Osteocyte (in vitro differentiated cells): Measurements from ENCODE around the gene CARD14. TPM values are rescaled to one million over a fixed set of nuclear protein-coding genes. Genes with fewer than 3 reads are reported as not detected.
A peak's percentile ranks its signal among the peaks of the same experiment; 100 is the strongest.

Source experiments
- DNase-seq: peaks from one replicate; pipeline ENCODE4 v3.0.0; 2021; ENCODE audit warnings: mixed read lengths; ENCODE audit not compliant: unreplicated experiment; ENCODE audit errors: extremely low spot score
- H3K27ac Mint-ChIP-seq: one replicate; pipeline ENCODE4 v1.8.0; 2021; ENCODE audit warnings: mild to moderate bottlenecking, mixed read lengths; ENCODE audit not compliant: unreplicated experiment
- H3K27me3 Mint-ChIP-seq: one replicate; pipeline ENCODE4 v1.8.0; 2021; ENCODE audit warnings: mixed read lengths; ENCODE audit not compliant: unreplicated experiment
- H3K36me3 Mint-ChIP-seq: one replicate; pipeline ENCODE4 v1.8.0; 2021; ENCODE audit warnings: mixed read lengths; ENCODE audit not compliant: unreplicated experiment
- H3K4me1 Mint-ChIP-seq: one replicate; pipeline ENCODE4 v1.8.0; 2021; ENCODE audit warnings: mixed read lengths; ENCODE audit not compliant: unreplicated experiment
- H3K4me3 Mint-ChIP-seq: one replicate; pipeline ENCODE4 v1.8.0; 2021; ENCODE audit warnings: mild to moderate bottlenecking, moderate library complexity, mixed read lengths; ENCODE audit not compliant: unreplicated experiment
- H3K9me3 Mint-ChIP-seq: one replicate; pipeline ENCODE4 v1.8.0; 2021; ENCODE audit warnings: mixed read lengths; ENCODE audit not compliant: unreplicated experiment
- CTCF ChIP-seq: fragments of 200-600 bp; sonication (generic); IDR thresholded peaks from 2 replicates; pipeline ENCODE4 v1.5.0; 2021; ENCODE audit warnings: antibody characterized with exemption, mild to moderate bottlenecking, moderate library complexity
- total RNA-seq: library from RNA; stranded (reverse); gene quantifications from 2 replicates; pipeline ENCODE4 v1.2.1, GENCODE V29; 2021

Gene CARD14
- total RNA-seq, 1 donor from 2014 or later = 0.16 TPM

- no peak overlapping the region for H3K4me3 Mint-ChIP-seq
- H3K27me3 Mint-ChIP-seq = no peaks in the 10 kb centered on the region
- H3K27ac Mint-ChIP-seq = no peak overlapping the region
- peaks cover 19% of the 10 kb centered on the region for H3K36me3 Mint-ChIP-seq
- H3K9me3 Mint-ChIP-seq = no peaks in the 10 kb centered on the region
- DNase-seq = no peak
- H3K4me1 Mint-ChIP-seq = peaks cover 11% of the 10 kb centered on the region
- no peak for TF ChIP-seq CTCF
Measured at GRCh38 chr17:80214878-80215210, 45.0 kb downstream of the CARD14 start.

- no peaks in the 10 kb centered on the region for H3K27me3 Mint-ChIP-seq
Measured at GRCh38 chr17:80216473-80217456, 46.9 kb downstream of the CARD14 start.

GRCh38 chr17:80217703-80218362 lies 48.0 kb downstream of the CARD14 start:
- H3K27me3 Mint-ChIP-seq = no peaks in the 10 kb centered on the region
- TF ChIP-seq CTCF = no peak
- DNase-seq = no peak
- H3K4me3 Mint-ChIP-seq = no peak overlapping the region
- peaks cover 18% of the 10 kb centered on the region for H3K4me1 Mint-ChIP-seq
- H3K27ac Mint-ChIP-seq = no peak overlapping the region
- H3K36me3 Mint-ChIP-seq = peaks cover 7% of the 10 kb centered on the region
- no peaks in the 10 kb centered on the region for H3K9me3 Mint-ChIP-seq

More at GRCh38 chr17:80216473-80217456, 46.9 kb downstream of the CARD14 start:
- DNase-seq = no peak
- no peak for TF ChIP-seq CTCF
- peaks cover 9% of the 10 kb centered on the region for H3K36me3 Mint-ChIP-seq
- H3K9me3 Mint-ChIP-seq = no peaks in the 10 kb centered on the region
- H3K27ac Mint-ChIP-seq = no peak overlapping the region
- H3K4me3 Mint-ChIP-seq = no peak overlapping the region
- peaks cover 18% of the 10 kb centered on the region for H3K4me1 Mint-ChIP-seq

GRCh38 chr17:80218391-80218790 lies 48.6 kb downstream of the CARD14 start:
- H3K36me3 Mint-ChIP-seq = peaks cover 7% of the 10 kb centered on the region
- peaks cover 18% of the 10 kb centered on the region for H3K4me1 Mint-ChIP-seq
- peak overlapping the region; percentile 86 for H3K4me3 Mint-ChIP-seq
- no peaks in the 10 kb centered on the region for H3K9me3 Mint-ChIP-seq
- no peak for DNase-seq
- no peak for TF ChIP-seq CTCF
- no peak overlapping the region for H3K27ac Mint-ChIP-seq
- H3K27me3 Mint-ChIP-seq = no peaks in the 10 kb centered on the region
